Measurements from ENCODE around the gene CTTNBP2NL. TPM values are rescaled to one million over a fixed set of nuclear protein-coding genes. Genes with fewer than 3 reads are reported as not detected.
"Not testable (repeated sequence)": the region's sequence is repeated elsewhere in the genome, so short reads cannot be mapped to it uniquely, and the experiment has no call there.

CTTNBP2NL gene
- total RNA-seq, 4 donors from 2014 or later, result 44.6 to 64.8 (median 52.4) TPM

- H3K4me3 ChIP-seq, result no peak overlapping the region
- intact Hi-C loops (cut with DNase I; ENCODE audit: low total_unique reads), result no loop called here
- no peaks in the 10 kb centered on the region for H3K27me3 ChIP-seq
- no peak for TF ChIP-seq EP300 (IDR thresholded peaks at IDR 0.05; ENCODE audit: low read depth)
- no peak for TF ChIP-seq POLR2AphosphoS5 (IDR thresholded peaks at IDR 0.05)
- no peak for TF ChIP-seq POLR2A (IDR thresholded peaks at IDR 0.05)
- no peak for TF ChIP-seq CTCF (IDR thresholded peaks at IDR 0.05)
- peaks cover 0 to 14% (median 4%) of the 10 kb centered on the region in 4 donors for H3K4me1 ChIP-seq
- H3K36me3 ChIP-seq, result peaks cover 0 to 11% (median 0%) of the 10 kb centered on the region in 4 donors
- in situ Hi-C loops (cut with MboI; ENCODE audit: low pct_ligation_motif_present in 1 of 4, low pct_unique_long_range_greater_than_20kb in 1 of 4, low sequenced_read_pairs in 3 of 4), result no loop called here
- 70 to 88% methylated on average over 1 of the region's 1 CpG for WGBS, 2 donors (ENCODE audit: low coverage in 1 of 2)
- no peak for DNase-seq
- H3K27ac ChIP-seq, result no peak overlapping the region
- no peaks in the 10 kb centered on the region for H3K9me3 ChIP-seq
Observed at GRCh38 chr1:112446411-112446810, 50.4 kb downstream of the CTTNBP2NL start.

- Histone ChIP-seq H3K27me3 (no peaks in the 10 kb centered on the region), H3K36me3 (peaks cover 0 to 6% (median 2%) of the 10 kb centered on the region in 4 donors), H3K4me3 (no peak overlapping the region), H3K9me3 (no peaks in the 10 kb centered on the region), H3K4me1 (peaks cover 0 to 14% (median 4%) of the 10 kb centered on the region in 4 donors), H3K27ac (no peak overlapping the region)
- DNase-seq, result no peak
- in situ Hi-C loops (cut with MboI; ENCODE audit: low pct_ligation_motif_present in 1 of 4, low pct_unique_long_range_greater_than_20kb in 1 of 4, low sequenced_read_pairs in 3 of 4) (no loop called here), intact Hi-C loops (cut with DNase I; ENCODE audit: low total_unique reads) (no loop called here)
- WGBS, 2 donors (ENCODE audit: low coverage in 1 of 2), result 80 to 82% methylated on average over 8 of the region's 8 CpGs
- no peak for TF ChIP-seq CTCF (IDR thresholded peaks at IDR 0.05)
- TF ChIP-seq POLR2AphosphoS5 (IDR thresholded peaks at IDR 0.05), result no peak
- no peak for TF ChIP-seq POLR2A (IDR thresholded peaks at IDR 0.05)
- TF ChIP-seq EP300 (IDR thresholded peaks at IDR 0.05; ENCODE audit: low read depth), result no peak
Observed at GRCh38 chr1:112448904-112449629, 53.1 kb downstream of the CTTNBP2NL start.

- H3K27me3 ChIP-seq, result no peaks in the 10 kb centered on the region
- DNase-seq, result no peak
- H3K9me3 ChIP-seq, result no peaks in the 10 kb centered on the region
- no peak overlapping the region for H3K27ac ChIP-seq
- intact Hi-C loops (cut with DNase I; ENCODE audit: low total_unique reads), result no loop called here
- in situ Hi-C loops (cut with MboI; ENCODE audit: low pct_ligation_motif_present in 1 of 4, low pct_unique_long_range_greater_than_20kb in 1 of 4, low sequenced_read_pairs in 3 of 4), result no loop called here
- H3K36me3 ChIP-seq, result peaks cover 0 to 11% (median 5%) of the 10 kb centered on the region in 4 donors
- H3K4me3 ChIP-seq, result no peak overlapping the region
- peaks cover 0 to 14% (median 4%) of the 10 kb centered on the region in 4 donors for H3K4me1 ChIP-seq
- TF ChIP-seq CTCF (IDR thresholded peaks at IDR 0.05) (no peak), POLR2AphosphoS5 (IDR thresholded peaks at IDR 0.05) (no peak), EP300 (IDR thresholded peaks at IDR 0.05; ENCODE audit: low read depth) (no peak), POLR2A (IDR thresholded peaks at IDR 0.05) (no peak)
Observed at GRCh38 chr1:112449630-112449983, 53.6 kb downstream of the CTTNBP2NL start.

GRCh38 chr1:112450773-112451172, 54.8 kb downstream of the CTTNBP2NL start:
- Histone ChIP-seq H3K27me3 (no peaks in the 10 kb centered on the region), H3K4me3 (no peak overlapping the region), H3K27ac (no peak overlapping the region), H3K9me3 (no peaks in the 10 kb centered on the region), H3K4me1 (peaks cover 0 to 10% (median 3%) of the 10 kb centered on the region in 4 donors), H3K36me3 (peaks cover 0 to 23% (median 7%) of the 10 kb centered on the region in 4 donors)
- DNase-seq, result no peak
- no peak for TF ChIP-seq POLR2A (IDR thresholded peaks at IDR 0.05)
- no peak for TF ChIP-seq POLR2AphosphoS5 (IDR thresholded peaks at IDR 0.05)
- no peak for TF ChIP-seq EP300 (IDR thresholded peaks at IDR 0.05; ENCODE audit: low read depth)
- TF ChIP-seq CTCF (IDR thresholded peaks at IDR 0.05), result no peak
- in situ Hi-C loops (cut with MboI; ENCODE audit: low pct_ligation_motif_present in 1 of 4, low pct_unique_long_range_greater_than_20kb in 1 of 4, low sequenced_read_pairs in 3 of 4) (no loop called here), intact Hi-C loops (cut with DNase I; ENCODE audit: low total_unique reads) (no loop called here)

- intact Hi-C loops (cut with DNase I; ENCODE audit: low total_unique reads); in situ Hi-C loops (cut with MboI; ENCODE audit: low pct_ligation_motif_present in 1 of 4, low pct_unique_long_range_greater_than_20kb in 1 of 4, low sequenced_read_pairs in 3 of 4); H3K27ac ChIP-seq: not testable (repeated sequence)
Observed at GRCh38 chr1:112451301-112451700, 55.3 kb downstream of the CTTNBP2NL start.

More at GRCh38 chr1:112451301-112451700, 55.3 kb downstream of the CTTNBP2NL start:
- 83% methylated on average over 3 of the region's 3 CpGs; no CpG with 5 or more reads in 1 of the 2 donors for WGBS, 2 donors (ENCODE audit: low coverage in 1 of 2)
- not testable (repeated sequence) for H3K9me3 ChIP-seq, H3K27me3 ChIP-seq, H3K4me3 ChIP-seq, H3K4me1 ChIP-seq, DNase-seq
- H3K36me3 ChIP-seq, result peaks cover 0 to 28% (median 10%) of the 10 kb centered on the region in 4 donors
